ENCODE measurements around the gene SLC52A3.

The SLC52A3 gene

DNA sequence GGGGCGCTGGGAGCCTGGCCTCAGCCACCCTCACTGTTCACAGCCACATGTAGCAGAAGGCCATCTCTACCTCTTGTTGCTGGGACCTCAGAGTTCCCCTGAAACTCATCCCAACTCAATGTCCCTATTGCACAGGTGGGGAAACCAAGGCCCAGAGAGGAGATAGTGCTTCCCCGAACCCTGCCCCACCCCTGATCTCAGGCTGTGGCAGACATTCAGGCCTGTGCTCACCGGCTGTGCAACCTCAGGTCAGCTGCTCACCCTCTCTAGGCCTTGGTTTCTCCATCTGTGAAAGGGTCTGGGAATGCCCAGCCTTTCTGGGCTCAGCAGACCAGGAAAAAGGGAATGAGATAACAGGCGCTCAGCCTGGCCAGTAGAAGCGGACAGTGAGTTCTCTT, 6.4 kb upstream of the SLC52A3 start:
- H3K4me3 ChIP-seq (ENCODE audit: low read depth, low read length), result no peak overlapping the region
- no peak for DNase-seq (ENCODE audit: low read depth)
- TF ChIP-seq, protein P1, sequence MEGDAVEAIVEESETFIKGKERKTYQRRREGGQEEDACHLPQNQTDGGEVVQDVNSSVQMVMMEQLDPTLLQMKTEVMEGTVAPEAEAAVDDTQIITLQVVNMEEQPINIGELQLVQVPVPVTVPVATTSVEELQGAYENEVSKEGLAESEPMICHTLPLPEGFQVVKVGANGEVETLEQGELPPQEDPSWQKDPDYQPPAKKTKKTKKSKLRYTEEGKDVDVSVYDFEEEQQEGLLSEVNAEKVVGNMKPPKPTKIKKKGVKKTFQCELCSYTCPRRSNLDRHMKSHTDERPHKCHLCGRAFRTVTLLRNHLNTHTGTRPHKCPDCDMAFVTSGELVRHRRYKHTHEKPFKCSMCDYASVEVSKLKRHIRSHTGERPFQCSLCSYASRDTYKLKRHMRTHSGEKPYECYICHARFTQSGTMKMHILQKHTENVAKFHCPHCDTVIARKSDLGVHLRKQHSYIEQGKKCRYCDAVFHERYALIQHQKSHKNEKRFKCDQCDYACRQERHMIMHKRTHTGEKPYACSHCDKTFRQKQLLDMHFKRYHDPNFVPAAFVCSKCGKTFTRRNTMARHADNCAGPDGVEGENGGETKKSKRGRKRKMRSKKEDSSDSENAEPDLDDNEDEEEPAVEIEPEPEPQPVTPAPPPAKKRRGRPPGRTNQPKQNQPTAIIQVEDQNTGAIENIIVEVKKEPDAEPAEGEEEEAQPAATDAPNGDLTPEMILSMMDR (IDR thresholded peaks at IDR 0.05; ENCODE audit: insufficient read depth, low read depth, low read length, missing control alignments), result no peak

DNA sequence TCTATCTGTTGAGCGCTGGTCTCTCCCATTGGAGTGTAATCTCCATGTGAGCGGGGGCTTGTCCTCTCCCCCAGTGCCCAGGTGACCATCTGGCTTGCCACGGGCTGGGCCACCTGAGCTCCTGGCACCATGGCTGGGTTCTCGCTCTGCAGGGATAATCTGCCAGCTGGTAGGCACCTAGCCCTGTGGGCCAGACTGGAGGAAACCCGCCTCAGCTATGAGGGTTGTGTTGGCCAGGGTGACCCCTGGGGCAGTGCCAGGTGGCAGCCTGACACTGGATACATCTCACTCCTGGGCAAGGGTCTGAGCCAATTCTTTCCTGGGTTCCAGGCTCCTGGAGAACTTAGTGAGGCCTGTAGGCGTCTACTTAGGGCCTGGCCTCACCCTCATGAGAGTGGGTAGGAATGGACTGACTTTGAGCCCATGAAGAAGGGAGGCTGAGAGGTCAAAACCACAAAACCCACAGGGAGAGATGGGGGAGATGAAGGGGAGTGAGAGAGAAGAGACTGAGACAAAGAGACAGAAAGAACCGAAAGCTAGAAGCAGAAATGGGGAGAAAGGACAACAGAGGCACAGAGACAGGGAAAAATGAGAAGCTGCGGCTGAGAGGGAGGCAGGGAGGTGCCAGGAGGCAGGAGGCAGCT, 5.8 kb upstream of the SLC52A3 start:
- no peak for DNase-seq (ENCODE audit: low read depth)
- H3K4me3 ChIP-seq (ENCODE audit: low read depth, low read length), result no peak overlapping the region
- TF ChIP-seq, protein P1 (IDR thresholded peaks at IDR 0.05; ENCODE audit: insufficient read depth, low read depth, low read length, missing control alignments), result no peak

DNA sequence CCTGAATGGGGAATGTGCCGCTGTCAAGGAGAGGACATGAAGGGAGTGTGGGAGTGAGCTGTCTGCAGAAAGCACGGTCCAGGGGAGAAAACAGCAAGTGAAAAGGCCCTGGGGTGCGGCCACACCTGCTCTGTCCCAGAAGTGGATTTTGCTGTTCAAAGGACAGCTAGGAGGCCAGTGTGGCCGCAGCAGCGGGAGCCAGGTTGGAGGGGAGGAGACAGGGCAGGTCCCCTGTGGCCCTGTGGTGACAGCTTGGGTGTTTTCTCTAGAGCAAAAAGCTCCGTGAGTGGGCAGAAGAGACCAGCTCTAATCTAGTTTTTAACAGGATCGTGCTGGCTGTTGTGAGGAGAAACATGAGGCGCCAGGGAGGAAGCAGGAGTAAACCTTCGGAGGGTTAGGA, 4.5 kb upstream of the SLC52A3 start:
- TF ChIP-seq, protein P1 (IDR thresholded peaks at IDR 0.05; ENCODE audit: insufficient read depth, low read depth, low read length, missing control alignments), result no peak
- DNase-seq (ENCODE audit: low read depth), result no peak
- no peak overlapping the region for H3K4me3 ChIP-seq (ENCODE audit: low read depth, low read length)

DNA sequence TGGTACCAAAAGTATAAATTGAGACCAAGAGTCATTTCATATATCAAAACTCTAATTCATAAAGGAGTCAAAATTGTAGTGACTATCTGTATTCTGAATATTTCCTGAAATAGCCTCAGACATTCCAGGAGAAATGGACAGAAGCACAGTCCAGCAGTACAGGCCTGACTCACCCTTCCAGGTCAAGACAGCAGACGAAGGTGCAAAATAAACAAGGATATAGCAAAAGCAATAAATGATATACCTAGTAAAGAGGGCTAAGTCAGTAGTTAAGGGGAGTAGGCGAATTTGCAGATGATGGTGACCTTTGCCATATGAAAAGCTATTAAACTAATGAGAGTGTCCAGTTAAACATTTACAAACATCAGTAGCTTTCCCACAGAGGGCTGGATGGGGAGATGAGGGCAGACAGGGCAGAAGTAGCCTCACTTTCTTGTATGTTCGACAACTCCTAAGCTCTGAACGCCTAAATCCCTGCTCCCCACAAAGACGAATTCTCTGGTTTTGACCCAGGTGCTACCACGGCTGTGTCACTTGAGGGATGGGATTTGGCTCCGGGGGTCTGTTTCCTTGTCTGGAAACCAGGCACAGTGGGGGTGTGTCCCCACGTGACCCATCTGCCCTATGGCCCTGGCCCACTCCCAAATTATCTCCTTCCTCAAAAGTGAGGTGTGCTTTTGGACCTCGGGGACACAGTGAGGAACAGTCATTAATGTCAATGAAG, 3.6 kb upstream of the SLC52A3 start:
- TF ChIP-seq, protein P1 (IDR thresholded peaks at IDR 0.05; ENCODE audit: insufficient read depth, low read depth, low read length, missing control alignments), result no peak
- H3K4me3 ChIP-seq (ENCODE audit: low read depth, low read length), result no peak overlapping the region
- DNase-seq (ENCODE audit: low read depth), result no peak

DNA sequence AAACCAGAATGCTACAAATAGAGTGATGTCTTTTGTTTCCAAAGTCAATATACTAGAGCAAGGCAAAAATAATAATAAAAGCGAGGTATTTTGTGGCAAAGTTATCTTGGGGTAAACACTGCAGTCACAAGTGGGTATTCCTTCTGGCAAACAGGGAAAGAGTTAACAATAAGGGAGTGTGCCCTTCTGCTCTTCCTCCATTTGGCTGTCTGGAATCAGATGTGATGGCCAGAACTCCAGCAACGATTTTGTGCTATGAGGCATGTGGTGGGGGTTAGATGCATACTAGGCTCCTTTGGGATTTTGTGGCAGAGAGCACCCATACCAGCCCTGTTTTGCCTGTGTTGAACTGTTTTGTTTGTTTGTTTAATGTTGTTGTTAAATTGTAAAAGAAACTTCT, 2.4 kb upstream of the SLC52A3 start:
- TF ChIP-seq, protein P1 (IDR thresholded peaks at IDR 0.05; ENCODE audit: insufficient read depth, low read depth, low read length, missing control alignments), result no peak
- no peak overlapping the region for H3K4me3 ChIP-seq (ENCODE audit: low read depth, low read length)
- DNase-seq (ENCODE audit: low read depth), result no peak

DNA sequence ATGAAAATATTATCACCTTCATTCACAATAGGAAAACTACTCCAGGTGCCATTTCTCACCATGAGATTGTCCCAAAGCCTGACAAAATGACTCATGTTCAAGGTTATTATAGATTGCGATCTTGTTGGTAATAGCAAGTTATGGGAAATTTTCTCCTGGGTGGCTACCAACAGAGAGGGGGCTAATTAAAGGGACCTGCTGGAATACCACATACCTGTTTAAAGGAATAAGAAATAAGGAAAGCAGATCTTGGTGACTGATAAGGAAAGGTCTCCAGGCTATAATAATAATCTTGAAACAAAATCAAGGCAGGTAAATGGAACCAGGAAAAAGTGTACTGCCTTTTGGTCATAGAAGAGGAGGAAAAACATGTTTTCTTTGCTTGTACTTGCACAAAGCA, 1.4 kb downstream of the SLC52A3 start:
- DNase-seq (ENCODE audit: low read depth), result no peak
- TF ChIP-seq, protein P1 (IDR thresholded peaks at IDR 0.05; ENCODE audit: insufficient read depth, low read depth, low read length, missing control alignments), result no peak
- no peak overlapping the region for H3K4me3 ChIP-seq (ENCODE audit: low read depth, low read length)

Measured in GM12865 (cell line).